IPS DF 4.7 (cell line): ENCODE measurements around the gene RAB3D.
A peak's percentile ranks its signal among the peaks of the same experiment; 100 is the strongest.
"Not testable (repeated sequence)": the region's sequence is repeated elsewhere in the genome, so short reads cannot be mapped to it uniquely, and the experiment has no call there.

Source experiments
- DNase-seq: peaks from one replicate; pipeline ENCODE4 v3.0.0-alpha.2; 2013; ENCODE audit warnings: low spot score; ENCODE audit errors: extremely low read depth

Gene RAB3D

DNA sequence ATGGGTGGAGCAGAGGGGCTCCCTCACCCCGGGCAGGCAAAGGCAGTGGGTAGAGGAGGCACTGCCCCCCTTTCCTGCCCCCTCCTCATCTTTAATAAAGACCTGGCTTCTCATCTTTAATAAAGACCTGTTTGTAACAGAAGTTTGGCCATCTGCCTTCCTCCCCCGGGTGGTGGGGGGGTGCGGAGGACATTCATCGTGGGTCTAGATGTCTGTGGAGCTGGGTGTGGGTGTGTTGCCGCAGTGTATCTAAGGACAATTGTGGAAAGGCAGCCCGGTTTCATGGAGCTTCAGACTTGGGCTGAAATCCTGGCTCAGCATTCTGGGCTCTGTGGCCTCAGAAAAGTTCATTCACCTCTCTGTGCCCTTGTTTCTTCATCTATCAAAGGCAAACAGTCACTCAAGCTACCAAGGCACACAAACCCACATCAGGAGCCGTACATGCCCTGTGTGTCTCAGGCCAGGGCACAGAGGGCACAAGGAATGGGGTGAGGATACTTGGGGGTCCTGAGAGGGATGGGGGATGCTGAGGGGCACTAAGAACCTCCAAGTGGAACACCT lies 26.2 kb upstream of the RAB3D start:
- DNase-seq, result no peak

DNA sequence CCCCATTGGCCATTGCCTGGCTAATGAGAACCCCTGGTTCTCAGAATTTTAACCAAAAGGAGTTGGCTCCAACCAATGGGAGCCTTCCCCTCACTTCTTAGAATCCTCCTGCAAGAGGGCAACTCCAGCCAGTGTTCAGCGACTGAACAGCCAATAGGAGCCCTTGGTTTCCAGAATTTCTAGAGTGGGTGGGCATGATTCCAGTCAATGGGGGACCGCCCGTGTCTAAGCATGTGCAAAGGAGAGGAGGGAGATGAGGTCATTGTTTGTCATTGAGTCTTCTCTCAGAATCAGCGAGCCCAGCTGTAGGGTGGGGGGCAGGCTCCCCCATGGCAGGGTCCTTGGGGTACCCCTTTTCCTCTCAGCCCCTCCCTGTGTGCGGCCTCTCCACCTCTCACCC lies 25.5 kb upstream of the RAB3D start:
- no peak for DNase-seq

DNA sequence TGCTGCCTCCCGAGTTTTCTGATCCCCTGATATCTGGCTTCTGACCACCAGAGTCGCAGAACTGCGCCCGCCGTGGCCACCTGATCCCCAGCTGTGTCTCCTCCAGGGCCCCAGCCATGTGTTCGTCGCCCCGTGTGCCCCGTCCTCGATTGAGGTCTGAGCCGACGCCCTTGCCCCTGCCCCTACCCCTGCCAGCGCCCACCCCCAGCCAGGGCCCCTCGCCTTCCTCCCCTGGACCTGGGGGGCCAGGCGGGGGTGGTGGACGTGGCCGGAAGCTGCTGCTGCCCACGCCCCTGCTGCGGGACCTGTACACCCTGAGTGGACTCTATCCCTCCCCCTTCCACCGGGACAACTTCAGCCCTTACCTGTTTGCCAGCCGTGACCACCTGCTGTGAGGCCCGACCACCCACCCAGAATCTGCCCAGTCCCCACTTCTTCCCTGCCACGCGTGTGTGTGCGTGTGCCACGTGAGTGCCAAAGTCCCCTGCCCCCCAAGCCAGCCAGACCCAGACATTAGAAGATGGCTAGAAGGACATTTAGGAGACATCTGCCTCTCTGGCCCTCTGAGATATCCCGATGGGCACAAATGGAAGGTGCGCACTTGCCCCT lies 24.9 kb upstream of the RAB3D start:
- no peak for DNase-seq

DNA sequence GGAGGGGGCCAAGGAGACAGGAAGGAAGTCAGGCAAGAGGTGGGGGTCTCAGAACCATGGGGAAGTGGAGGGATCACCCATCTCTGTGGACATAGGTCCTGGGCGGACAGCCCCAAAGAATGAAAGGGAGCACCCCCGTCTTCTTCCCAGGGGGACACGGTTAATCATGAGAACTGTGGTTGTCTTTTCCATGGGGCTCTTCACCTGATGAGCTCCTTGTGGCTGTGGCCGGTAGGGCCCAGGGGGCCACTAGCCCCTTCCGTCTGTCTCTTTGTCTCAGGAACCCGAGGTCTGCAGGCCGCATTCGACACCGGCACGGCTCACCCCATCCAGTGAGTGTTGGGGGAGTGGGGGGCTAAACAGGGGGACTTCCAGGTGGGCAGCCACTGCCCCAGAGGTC lies 24.4 kb upstream of the RAB3D start:
- DNase-seq, result no peak

DNA sequence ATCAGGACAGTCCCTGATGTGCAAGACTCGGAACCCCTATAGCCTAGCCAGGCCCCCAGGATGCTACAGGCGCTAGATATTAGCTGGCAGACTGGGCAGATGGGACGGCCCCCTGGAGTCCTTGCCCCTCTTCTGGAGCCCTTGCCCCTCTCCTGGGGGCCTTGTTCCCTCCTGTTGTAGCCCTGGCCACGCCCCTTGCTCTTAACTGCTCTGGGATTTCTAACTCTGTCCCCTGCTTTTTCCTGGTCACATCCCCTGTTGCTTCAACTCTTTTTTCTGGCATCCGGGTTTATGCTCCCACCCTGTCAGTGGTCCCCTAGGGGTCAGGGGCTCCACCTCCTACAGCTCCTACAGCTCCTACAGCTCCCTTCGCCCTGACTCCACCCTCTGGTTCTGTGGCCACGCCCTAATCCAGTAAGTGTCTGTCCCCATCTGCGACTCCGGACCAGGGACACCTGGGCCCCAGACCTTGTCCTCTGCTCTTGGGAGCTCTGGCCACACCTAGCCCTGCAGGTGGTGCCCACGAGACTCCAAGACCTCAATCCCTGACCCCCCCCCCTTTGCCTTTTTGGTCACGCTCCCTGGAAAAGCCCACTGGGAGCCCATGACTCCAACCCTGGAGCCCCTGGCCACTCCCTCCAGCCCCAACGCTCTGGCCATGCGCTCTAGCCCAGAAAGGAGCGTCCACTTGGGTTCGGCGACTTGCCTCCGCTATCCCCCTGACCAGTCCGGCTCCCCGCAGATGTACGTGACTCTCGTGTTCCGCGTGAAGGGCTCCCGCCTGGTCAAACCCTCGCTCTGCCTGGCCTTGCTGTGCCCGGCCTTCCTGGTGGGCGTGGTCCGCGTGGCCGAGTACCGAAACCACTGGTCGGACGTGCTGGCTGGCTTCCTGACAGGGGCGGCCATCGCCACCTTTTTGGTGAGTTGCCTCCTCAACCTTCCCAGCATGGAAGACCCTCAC lies 22.6 kb upstream of the RAB3D start:
- DNase-seq, result no peak

DNA sequence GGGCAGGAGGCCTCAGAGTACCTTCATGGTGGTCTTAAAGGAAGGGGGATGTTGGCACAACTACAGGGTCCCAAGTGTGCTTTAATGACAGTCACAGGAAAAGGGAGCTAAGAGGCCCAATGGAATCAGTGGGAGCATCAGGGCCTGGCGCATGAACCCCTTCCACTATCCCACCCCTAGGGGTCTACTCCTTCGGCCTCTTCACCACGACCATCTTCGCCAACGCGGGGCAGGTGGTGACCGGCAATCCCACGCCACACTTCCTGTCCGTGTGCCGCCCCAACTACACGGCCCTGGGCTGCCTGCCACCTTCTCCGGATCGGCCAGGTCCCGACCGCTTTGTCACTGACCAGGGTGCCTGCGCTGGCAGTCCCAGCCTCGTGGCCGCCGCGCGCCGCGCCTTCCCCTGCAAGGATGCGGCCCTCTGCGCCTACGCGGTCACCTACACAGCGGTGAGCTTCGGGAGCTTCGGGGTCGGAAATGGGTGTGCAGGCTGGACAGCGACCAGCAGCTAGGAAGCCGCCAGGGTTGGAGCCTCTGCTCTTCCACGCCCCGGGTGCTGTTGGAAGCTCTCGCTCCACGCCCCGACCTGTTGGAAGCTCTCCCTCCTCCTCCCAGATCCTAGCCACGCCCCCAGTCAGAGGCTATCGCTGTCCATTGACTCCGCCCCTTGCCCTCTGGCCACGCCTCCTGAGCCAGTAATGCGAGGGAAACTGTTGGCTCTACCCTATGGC lies 21.7 kb upstream of the RAB3D start:
- no peak for DNase-seq

DNA sequence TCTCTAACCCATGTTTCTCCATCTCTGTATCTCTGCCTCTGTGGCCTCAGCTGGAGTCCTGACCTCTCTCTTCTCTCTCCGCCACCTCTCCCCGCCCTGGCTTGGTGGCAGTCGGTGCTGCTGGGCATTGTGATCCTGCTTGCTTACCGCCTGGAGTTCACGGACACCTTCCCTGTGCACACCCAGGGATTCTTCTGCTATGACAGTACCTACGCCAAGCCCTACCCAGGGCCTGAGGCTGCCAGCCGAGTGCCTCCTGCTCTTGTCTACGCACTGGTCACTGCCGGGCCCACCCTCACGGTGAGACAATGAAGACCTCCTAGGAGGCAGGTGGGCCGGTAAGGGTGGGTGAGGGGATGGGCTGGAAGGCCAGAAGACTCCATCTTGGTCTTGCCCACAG lies 20.0 kb upstream of the RAB3D start:
- DNase-seq, result no peak

DNA sequence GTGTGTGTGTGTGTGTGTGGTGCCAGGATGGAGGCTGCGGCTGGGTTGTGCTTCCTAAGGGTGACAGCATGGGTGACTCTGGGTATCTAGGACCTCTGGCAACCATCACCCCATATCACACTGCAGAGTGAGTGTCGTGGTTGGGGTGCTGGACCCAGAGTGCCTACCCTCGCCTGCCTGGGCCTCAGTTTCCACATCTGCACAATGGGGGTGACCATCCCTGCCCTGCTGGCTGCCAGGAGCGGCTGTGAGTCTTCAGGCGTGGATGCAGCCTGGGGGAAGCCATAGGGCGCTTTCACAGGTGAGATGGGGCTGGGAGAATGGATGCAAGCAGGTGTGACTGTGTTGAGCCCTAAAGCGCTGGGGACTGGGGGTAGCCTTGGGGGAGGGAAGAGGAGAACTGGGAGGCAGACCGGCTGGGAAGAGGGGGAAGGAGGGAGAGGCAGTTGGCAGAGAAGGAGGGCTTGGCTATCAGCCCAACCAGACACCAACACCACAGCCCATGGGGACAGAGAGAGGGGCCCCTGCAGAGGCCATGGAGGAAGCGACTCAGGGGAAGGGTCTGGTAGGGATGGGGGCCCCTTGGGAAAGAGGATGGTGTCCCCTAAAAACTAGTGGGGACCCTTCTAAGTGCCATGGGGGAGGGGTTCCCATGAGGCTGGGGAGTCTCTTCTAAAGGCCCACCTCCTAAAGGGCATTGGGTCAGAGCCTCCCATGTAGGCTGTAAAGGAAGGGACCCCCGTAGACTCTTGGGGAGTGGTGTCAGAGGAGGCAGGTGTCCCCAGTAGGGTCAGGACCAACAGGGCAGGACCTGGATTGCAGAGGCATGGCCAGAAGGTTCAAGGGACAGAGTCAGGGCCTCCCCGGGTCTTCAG lies 17.5 kb upstream of the RAB3D start:
- DNase-seq, result no peak

DNA sequence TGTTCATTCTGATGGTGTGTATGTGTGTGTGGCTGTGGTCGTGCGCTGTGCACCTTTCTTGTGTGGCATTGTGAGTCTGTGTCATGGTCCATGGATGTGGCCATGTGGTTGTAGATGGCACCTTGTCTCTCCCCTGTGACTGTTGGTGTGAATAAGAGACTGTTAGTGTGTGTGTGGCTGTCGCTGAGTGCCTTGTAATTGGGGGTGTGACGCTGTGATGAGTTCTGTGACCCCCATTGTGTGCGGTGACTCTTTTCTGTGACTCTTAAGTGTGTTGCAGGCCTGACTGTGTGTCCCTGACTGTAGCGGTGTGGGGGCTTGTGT lies 16.6 kb upstream of the RAB3D start:
- no peak for DNase-seq

DNA sequence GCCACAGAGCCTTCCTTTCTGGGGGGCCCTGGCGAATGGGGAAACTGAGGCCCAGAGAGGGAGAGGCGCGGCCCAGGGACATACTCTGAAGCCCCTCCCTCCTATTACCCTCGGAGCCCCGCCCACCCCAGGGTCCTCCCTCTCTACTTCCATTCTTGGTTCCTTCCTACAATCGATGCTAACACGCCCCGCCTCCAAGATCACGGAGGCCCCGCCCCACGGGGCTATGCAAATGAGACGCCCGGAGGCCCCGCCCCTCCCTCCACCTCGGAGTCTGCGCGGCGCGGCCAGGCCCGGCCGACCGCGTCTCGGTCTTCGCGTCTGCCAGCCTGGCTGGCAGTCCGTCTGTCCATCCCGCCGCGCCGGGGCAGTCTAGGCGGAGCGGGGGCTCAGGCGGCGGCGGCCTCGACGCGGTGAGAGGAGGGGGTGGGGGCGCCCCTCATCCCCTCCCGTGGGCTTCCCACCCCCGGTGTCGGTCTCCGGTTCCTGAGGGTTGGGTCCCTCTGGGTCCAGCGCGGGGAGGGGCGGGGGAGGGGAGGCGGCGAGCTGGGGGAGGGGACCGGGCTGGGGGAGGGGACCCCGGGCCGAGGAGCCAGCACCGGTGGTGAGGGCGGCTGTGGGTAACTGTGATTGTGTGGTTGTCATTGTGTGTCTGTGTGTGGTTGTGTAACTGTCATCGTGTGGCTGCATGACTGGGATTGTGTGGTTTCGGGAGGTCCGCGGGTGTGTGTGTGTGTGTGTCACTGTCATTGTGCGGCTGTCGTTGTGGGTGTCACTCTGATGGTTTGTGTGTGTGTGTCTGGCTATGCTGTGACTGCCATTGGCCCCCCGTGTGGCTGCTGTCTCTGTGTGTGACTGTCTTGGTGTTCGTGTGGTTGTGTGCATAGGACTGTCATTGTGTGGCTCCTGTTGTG lies 16.0 kb upstream of the RAB3D start, which contains the start of gene PLPPR2:
Gene PLPPR2, plus strand, starts transcription at position 273 of the 914 bp plus-strand sequence. CDS start 2,242 bp downstream, outside the sequence.
- DNase-seq, result no peak

DNA sequence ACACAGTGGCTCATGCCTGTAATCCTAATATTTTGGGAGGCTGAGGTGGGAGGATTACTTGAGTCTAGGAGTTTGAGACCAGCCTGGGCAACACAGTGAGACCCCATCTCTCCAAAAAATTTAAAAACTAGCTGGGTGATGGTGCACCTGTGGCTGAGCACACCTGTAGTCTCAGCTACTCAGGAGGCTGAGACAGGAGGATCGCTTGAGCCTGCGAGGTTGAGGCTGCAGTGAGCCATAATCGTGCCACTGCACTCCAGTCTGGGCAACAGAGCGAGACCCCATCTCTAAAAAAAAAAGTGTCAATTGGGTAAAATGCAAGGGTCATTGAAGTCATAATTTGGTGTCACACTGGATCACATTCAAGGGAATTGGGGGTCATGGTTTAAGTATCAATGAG lies 14.6 kb upstream of the RAB3D start:
- not testable (repeated sequence) for DNase-seq

DNA sequence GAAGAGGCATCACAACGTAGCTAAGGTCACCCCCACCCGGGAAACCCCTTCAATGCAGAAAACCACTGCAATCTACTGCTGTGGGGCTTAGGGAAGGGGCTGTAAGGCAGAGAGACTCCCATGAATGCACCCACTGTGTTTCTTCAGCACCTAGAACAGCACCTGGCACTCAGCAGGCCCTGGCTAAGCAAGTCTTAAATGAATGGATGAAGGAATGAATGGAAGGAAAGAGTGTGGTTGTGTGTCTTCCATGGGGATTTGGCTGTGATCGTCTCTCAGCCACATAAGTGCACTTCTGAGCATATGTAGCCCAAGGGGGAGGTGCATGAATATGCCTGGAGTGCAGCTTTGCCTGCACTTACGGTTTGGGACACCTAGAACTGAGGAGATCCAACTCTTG lies 9.7 kb upstream of the RAB3D start:
- DNase-seq, result no peak

DNA sequence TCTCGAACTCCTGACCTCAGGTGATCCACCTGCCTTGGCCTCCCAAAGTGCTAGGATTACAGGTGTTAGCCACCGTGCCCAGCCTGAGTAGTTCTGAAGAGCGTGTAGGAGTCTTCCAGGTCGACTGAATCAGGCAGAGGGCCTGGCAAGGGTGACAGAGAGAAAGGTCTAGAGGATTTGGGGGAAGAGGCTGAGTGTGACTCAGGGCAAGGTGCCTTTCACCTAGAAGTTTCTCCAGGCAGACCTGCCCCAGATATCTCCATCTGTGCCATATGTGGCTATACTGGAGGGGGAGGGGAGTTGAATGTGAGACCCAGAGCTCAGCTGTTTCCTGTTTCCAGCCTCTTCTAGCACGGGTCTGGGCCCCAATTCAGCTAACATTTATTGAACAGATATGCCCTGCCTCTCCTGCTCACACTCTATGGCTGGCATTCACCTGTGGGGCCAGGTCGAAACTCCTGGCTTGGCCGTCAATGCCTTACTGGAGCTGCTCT lies 8.1 kb upstream of the RAB3D start:
- DNase-seq, result no peak

DNA sequence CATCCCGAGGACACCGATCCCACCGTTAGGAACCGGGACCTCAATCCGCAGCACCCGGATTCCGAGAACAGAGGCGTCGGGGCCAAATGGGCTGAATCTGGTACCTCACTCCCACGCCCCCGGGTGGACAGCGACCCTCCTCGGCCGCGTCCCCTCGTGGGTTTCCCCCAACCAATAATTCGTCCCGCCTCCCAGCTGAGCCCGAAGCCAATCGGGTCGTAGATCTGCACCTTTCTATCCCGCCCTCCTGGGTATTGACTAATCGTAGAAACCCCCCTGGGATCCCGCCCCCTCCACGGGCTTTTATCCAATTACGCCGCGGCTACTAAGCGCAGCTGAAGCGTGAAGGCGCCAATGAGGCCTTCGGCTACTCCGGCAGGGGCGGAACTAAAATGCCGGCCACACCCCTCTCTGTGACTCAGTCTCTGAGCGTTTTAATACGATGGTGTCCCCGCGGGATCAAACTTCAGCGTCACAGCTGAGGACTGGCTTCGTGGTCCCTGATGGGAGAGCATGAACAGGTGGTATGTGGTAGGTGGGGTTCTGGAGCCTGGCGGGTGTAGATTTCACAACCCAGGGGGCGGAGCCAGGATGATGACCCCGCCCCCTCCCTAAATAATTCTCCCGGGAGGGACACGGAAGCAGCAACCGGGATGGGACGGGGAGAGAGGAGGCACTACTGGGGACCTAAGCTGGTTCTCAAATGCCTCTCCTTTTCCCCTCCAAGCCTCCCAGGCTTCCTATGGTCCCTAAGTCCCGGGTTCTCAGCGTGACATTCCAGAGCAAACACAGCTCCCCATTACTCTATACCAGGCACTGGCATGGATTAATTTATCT lies 6.9 kb upstream of the RAB3D start, which contains the start of the genes CCDC159 and TMEM205:
Gene CCDC159, plus strand, starts transcription at position 416 of the 837 bp plus-strand sequence. Its CDS starts 88 bp downstream, at position 504.
Gene TMEM205, minus strand, starts transcription at position 165 of the 837 bp plus-strand sequence. CDS start 649 bp downstream, outside the sequence.
- DNase-seq, result peak; percentile 95

DNA sequence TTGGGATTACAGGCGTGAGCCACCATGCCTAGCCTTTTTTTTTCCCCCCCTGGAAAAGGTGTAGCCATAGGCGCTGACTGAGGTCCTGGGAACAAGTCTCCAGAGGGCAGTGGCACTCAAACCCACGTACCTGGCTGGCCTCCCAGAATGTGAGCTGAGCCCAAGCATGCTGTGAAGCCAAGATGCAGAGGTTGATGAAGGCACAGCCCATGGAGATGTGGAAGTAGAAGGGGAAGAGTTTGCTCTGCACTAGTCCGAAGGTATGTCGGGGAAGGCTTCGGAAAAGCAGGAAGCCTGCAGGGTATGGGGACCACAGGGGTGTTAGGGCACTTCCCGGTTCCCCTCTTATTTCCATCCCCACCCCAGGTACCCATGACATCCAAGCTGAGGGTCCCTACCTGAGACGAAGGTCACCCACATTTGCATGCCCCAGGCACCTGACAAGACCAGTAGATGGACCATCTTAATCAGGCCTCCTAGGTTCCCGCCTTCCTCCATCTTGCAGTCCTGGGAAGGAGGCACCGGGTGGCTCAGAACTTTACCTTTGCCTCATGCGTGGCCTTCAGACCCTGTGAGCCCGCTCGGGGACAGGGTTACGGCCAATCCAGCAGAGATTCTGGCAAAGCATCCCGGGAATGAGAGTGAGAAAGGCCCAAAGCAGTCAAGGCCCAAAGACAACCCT lies 5.8 kb upstream of the RAB3D start:
- DNase-seq, result no peak

DNA sequence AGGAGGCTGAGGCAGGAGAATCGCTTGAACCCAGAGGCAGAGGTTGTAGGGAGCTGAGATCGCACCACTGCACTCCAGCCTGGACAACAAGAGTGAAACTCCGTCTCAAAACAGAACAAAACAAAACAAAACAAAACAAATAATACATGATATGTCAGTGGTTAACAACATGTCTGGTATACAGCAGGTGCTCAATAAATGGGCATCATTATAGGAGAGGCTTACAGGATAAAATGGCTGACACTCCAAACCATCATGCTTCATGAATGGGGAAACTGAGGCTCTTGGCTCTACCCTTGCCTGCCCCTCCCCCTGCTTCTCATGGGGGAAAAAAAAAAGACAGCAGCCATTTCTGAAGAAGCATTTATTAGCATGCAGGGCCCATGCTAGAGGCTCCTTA lies 3.0 kb upstream of the RAB3D start:
- DNase-seq, result no peak

DNA sequence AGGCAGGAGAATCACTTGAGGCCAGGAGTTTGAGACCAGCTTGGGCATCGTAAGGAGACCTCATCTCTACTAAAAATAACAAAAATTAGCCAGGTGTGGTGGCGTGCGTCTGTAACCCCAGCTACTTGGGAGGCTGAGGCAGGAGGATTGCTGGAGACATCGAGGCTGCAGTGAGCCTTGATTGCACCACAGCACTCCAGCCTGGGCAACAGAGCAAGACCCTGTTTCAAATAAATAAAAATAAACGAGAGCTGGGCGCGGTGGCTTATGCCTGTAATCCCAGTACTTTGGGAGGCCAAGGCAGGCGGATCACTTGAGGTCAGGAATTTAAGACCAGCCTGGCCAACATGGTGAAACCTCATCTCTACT lies 626 bp upstream of the RAB3D start:
- not testable (repeated sequence) for DNase-seq
